ENCODE data around the gene EXOC2.

The EXOC2 gene, protein sequence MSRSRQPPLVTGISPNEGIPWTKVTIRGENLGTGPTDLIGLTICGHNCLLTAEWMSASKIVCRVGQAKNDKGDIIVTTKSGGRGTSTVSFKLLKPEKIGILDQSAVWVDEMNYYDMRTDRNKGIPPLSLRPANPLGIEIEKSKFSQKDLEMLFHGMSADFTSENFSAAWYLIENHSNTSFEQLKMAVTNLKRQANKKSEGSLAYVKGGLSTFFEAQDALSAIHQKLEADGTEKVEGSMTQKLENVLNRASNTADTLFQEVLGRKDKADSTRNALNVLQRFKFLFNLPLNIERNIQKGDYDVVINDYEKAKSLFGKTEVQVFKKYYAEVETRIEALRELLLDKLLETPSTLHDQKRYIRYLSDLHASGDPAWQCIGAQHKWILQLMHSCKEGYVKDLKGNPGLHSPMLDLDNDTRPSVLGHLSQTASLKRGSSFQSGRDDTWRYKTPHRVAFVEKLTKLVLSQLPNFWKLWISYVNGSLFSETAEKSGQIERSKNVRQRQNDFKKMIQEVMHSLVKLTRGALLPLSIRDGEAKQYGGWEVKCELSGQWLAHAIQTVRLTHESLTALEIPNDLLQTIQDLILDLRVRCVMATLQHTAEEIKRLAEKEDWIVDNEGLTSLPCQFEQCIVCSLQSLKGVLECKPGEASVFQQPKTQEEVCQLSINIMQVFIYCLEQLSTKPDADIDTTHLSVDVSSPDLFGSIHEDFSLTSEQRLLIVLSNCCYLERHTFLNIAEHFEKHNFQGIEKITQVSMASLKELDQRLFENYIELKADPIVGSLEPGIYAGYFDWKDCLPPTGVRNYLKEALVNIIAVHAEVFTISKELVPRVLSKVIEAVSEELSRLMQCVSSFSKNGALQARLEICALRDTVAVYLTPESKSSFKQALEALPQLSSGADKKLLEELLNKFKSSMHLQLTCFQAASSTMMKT

DNA sequence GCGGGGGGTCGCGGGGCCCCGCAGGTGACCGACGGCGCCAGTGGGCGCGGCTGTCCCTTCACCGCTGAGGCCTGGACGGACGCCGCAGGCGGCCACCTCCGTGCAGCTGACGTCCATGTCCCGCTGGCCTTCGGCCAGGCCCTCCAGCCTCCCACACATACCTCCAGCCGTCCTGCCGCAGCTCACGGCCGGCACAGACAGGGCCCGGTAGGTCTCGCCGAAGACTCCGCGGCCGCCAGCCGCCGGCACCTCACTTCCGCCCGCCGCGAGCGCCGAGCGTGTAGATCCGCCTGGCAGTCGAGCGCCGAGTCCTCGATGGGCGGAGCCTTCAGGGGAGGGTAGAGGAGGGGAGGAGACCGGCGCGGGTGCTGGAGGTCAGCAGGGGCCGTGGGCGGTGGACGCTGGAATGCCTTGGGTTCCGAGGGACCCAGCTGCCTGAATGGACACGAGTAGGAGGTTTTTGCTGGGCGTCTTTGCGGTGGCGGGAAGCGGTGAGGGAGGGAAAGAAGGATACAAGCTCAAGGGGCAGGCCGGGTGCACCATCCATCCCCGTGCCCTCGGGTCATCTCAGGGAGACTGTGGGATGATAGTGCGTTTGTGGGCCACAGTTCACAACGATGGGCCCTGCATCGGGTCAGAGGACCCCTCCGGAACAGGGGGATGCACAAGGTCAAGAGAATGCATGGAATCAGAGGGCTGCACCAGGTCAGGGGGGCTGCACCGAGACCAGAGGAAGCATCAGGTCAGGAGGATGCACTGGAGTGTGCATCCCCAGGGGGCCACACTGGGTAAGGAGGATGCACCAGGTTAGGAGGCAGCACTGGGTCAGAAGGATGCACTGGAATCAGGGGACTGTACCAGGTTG is at the start of gene EXOC2:
EXOC2 (minus strand) TSS at position 282 of the 865 bp plus-strand sequence. CDS start 55,321 bp downstream, outside the sequence.
- peak; percentile 41 for DNase-seq (ENCODE audit: low read depth)

DNA sequence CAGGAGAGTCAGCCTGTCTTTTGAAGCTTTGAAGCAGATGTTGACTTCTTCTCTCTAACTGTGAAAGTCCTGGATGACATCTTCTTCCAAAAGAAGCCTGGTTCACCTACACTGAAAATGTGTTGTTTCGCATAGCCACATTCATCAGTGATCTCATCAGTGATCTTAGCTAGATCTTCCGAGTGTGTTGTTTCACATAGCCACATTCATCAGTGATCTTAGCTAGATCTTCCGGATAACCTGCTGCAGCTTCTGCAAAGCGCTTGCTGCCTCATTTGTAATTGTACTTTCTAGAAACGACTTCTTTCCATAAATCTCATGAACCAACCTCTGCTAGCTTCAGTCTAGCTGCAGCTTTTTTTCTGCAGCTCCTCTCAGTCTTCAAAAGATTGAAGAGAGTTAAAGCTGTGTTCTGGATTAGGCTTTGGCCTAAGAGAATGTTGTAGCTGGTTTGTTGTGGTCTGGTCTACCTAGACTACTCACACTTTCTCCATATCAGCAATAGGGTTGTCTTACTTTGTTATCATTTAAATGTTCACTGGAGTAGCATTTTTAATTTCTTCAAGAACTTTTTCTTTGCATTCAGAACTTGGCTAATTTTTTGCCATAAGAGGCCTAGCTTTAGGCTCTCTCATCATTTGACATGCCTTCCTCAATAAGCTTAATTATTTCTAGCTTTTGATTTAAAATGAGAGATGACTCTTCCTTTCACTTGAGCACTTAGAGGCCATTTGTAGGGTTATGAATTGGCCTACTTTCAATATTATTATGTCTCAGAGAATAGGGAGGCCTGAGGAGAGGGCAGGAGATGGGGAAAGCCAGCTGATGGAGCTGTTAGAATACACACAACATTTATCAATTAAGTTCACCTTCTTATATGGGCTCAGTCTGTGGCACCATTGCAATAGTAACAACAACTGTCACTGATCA is 48.7 kb upstream of the EXOC2 start:
- DNase-seq (ENCODE audit: low read depth) = no peak

- no peak for DNase-seq (ENCODE audit: low read depth)
Observed at GRCh38 chr6:736657-737446, 43.9 kb upstream of the EXOC2 start.

GRCh38 chr6:733431-734219 is 40.7 kb upstream of the EXOC2 start:
- DNase-seq (ENCODE audit: low read depth) = no peak

GRCh38 chr6:731924-732323 is 39.0 kb upstream of the EXOC2 start:
- no peak for DNase-seq (ENCODE audit: low read depth)

GRCh38 chr6:729606-730320 is 36.8 kb upstream of the EXOC2 start:
- DNase-seq (ENCODE audit: low read depth) = no peak

DNA sequence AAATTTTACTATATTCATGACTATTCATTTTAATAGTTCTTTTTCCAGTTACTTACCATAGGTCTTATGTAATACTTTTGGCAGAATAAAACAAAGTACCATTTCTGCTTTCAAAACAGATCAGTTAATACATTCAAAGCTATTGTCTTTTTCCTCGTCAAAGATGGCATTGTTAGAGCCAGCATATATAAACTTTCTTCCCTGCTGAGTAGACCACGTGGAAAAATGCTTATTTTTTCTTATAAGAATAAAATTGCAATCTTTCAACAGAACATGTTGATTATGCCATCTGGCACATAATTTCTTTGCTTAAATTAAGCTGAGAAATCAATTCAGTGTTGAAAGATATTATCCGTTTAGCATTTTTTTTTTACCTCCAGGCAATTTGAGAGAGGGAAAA is 34.9 kb upstream of the EXOC2 start:
- DNase-seq (ENCODE audit: low read depth) = no peak

- no peak for DNase-seq (ENCODE audit: low read depth)
Observed at GRCh38 chr6:723540-723939, 30.6 kb upstream of the EXOC2 start.

DNA sequence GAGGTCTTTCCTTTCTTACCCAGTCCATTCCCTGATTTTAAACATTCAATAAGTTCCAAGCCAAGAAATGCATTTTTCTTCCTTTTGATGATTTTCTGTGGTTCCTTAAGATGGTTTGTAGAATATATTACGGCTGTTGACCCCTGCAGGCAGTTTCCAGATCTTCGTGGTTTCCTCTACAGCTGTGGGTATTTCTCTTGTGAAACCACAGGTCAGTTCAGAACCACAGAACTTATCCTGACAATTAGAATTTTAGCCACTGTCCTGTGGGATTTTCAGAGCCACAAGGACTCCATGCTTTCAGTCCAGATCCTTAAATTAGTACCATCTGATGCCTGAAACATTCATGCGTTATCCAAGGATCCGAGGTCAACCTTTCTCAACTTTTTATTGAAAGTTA is 29.7 kb upstream of the EXOC2 start:
- no peak for DNase-seq (ENCODE audit: low read depth)

DNA sequence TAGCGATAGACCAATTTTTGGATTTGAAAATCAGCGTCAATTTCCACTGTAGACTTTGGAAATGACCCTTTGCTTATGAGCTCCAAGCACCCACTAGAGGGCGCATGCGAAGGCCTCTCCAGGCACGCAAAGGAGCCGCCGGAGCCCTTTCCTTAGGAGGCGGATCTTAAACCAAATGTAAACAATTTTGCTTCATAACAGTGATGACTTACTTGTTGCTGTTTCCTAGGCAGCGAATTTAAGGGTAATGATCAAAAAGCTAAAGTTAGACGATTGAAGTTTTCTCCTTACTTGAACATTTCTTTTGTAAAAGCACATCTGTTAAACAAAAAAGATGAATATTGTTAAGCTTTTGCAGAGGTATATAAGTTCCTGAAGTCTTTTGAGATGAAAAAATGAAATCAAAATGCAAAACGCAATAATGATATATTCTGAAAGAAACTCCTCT is 29.2 kb upstream of the EXOC2 start:
- no peak for DNase-seq (ENCODE audit: low read depth)

DNA sequence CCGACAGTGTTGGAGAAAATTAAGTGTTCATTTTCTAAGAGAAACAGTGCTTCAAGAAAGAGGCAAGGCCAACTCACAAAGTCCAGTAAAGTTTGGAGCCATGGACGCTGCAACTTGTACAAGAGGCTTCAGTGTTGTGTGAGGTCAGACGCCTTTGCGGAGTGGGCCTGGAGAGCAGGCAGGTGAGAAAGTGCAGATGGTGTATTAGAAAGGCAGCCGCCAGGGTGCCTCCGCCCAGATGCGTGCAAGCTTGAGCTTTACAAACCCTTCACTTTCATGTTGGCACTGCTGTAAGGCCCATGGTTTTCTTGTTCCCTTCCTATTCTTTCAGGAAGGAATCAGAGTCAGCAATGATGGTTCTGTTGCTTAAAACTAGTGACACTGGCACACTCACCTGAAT is 25.4 kb upstream of the EXOC2 start:
- DNase-seq (ENCODE audit: low read depth) = no peak

DNA sequence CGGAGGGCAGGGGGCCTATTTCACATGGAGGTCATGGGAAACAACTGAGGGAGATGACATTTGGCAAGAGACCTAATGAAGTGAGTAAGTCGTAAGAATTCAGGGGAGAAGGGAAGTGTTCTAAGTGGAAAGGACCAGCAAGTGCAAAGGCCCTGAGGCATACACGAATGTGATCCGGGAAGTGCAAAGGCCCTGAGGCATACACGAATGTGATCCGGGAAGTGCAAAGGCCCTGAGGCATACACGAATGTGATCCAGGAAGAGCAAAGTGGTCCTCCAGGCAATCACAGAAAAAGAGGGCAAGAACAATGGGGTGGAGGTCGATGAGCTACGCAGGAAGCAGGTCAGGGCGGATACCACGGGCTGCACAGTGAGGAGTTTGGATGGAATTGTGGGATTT is 24.2 kb upstream of the EXOC2 start:
- no peak for DNase-seq (ENCODE audit: low read depth)

- DNase-seq (ENCODE audit: low read depth) = no peak
Observed at GRCh38 chr6:715709-716491, 23.0 kb upstream of the EXOC2 start.

- no peak for DNase-seq (ENCODE audit: low read depth)
Observed at GRCh38 chr6:714100-714499, 21.2 kb upstream of the EXOC2 start.

GRCh38 chr6:713351-713750 is 20.4 kb upstream of the EXOC2 start:
- DNase-seq (ENCODE audit: low read depth) = no peak

GRCh38 chr6:712805-713204 is 19.9 kb upstream of the EXOC2 start:
- no peak for DNase-seq (ENCODE audit: low read depth)

GRCh38 chr6:711925-712324 is 19.0 kb upstream of the EXOC2 start:
- no peak for DNase-seq (ENCODE audit: low read depth)
